GM03348 (cell line): ENCODE measurements around the gene ATPAF2.

ENCODE experiments used
- DNase-seq: peaks from one replicate; pipeline ENCODE4 v3.0.0; 2012; ENCODE audit warnings: low spot score

ATPAF2 gene

DNA sequence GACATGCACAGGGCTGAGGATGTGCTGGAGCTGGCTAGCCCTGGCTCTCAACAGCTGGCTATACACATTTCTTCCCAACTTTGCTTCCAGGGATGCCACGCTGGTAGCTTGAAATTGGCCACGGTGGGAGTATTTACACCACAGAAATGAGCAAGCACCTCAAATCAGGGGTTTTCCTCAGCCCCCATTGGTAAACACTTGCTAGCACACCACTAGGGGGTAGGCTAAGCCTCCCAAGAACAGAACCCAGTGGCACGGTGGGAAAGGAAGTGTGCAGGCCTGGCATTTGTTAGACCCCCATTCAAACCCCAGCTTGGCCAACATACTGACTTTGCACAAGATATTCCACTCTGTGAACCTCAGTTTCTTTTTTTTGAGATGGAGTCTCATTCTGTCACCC is 53.4 kb downstream of the ATPAF2 start:
- no peak for DNase-seq

GRCh38 chr17:17985153-17985552 is 53.8 kb downstream of the ATPAF2 start:
- DNase-seq: no peak

GRCh38 chr17:17983776-17984175 is 55.2 kb downstream of the ATPAF2 start:
- no peak for DNase-seq

DNA sequence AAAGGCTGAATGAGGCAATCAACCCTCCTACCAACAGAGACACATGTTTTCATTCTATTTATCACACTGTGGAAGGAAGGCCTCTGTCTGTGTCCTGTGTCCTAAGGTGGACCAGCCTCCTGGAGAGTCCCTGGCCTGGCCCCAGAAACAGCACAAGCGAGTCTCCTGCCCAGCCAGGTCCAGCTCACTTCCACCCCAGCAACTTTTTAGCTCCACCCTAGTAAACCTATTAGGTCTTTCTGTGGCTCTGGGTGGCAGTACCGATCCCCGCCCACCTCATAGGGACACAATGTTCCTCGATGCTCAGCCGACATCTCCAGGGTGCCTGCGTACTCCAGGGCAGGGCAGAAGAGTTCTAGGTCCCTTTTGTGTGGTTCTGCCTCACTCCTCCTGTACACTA is 55.6 kb downstream of the ATPAF2 start:
- no peak for DNase-seq

DNA sequence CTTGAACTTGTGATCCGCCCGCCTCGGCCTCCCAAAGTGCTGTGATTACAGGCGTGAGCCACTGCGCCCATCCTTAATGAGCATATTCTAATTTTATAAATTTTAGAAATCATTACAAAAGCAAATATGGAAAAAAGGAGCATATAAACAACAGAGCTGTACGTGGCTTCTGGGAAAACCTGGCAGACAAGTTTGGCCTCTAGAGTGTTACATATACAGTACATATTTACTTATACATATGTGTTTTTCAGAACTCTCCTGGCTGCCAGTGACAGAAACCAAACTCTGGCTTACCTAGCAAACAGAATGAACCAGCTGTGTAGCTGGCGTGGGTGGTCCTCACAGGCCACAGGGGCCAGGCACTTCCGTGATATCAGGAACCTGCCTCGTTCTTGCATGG is 56.2 kb downstream of the ATPAF2 start:
- DNase-seq: no peak

GRCh38 chr17:17981330-17981729 is 57.6 kb downstream of the ATPAF2 start:
- DNase-seq: no peak

GRCh38 chr17:17979778-17980177 is 59.2 kb downstream of the ATPAF2 start:
- DNase-seq: no peak

- DNase-seq: no peak
These were observed 60.2 kb downstream of the ATPAF2 start for GRCh38 chr17:17978481-17979424.

DNA sequence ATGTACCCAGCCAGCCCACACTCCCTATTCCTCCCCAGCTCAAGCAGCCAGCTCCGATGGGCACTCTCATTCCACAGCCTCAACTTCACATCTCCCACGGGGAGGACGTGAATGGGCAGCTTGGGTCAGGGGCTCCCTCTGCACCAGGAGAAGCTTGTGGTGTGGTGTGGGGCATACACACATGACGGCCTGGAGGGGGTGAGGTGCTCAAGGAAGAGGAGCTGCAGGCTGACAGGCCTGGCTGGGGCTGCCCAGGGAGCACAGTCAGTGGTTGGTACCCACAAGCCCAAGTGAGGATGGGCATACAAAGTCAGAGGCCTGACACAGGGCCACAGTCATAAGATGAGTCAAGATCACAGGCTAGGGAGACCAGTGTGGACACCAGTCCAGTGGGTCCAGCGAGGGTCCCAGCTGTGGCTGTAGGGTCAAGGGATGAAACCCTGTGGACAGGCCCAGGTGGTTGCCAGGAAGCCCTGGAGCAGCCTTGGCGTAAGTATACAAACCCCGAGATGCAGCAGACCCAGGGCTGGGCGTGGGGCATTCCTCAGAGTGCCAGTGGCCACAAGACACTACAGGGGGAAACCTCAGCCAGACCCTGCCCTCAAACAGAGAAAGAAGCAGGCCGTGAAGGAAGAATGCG is 61.9 kb downstream of the ATPAF2 start:
- DNase-seq: no peak

DNA sequence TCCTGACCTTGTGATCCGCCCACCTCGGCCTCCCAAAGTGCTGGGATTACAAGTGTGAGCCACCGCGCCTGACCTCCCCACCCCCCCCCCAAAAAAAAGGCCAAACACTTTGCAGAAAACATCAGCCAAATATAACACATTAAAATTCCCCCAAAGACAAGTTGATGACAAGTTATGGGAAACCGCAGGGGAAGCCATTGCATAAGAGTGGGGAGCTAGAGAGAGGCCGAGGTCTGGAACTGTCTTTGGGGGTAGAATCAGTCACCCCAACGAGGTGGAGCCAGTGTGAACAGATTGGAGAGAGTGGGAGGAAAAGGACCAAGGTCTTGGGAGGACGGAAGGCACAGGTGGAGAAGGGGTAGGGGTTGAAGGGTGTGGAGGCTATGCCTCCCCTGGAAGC is 63.5 kb downstream of the ATPAF2 start:
- no peak for DNase-seq

- DNase-seq: no peak
These were observed 66.1 kb downstream of the ATPAF2 start for GRCh38 chr17:17972952-17973254.

- DNase-seq: peak; percentile 99
These were observed 66.6 kb downstream of the ATPAF2 start, which contains the start of the genes DRC3 and TOM1L2 for GRCh38 chr17:17972126-17972951. Gene DRC3, plus strand, starts transcription at chr17:17972862. Its CDS starts 4,737 bp downstream, at chr17:17977599. Gene TOM1L2, minus strand, starts transcription at chr17:17972400. Its CDS starts 87 bp downstream, at chr17:17972313.

DNA sequence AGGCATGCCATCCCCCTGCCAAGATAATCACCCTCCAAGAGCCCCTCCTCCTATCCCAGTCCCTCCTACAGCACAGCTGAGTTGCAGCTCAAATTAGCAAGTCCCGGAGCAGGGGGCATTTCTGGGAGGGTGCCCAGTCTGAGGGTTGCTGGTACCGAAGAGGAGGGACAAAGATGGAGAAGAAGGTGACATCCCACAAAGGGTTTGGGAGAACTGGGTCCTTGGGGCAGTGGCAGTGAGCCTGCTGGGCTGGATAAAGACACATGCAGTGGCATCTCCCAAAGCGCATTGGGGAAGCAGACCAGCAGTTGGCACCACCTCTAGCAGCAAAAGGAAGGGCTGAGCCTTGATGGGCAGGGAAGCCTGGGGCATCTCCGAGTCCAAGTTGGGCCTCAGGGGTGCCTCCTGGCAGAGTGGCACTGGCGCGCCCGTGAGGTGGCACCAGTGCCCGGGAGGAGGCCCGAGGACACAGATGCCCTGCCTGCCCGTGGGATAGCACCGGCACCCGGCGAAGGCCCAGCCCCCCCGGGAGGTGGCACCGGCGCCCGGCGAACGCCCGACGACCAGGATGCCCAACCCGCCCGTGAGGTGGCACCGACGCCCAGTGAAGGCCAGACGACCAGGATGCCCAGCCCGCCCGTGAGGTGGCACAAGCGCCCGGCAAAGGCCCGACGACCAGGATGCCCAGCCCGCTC is 67.4 kb downstream of the ATPAF2 start:
- DNase-seq: peak; percentile 27

GRCh38 chr17:17970699-17971430 is 68.1 kb downstream of the ATPAF2 start:
- no peak for DNase-seq
